Measurements from ENCODE around the gene ZNF821. TPM values are rescaled to one million over a fixed set of nuclear protein-coding genes. Genes with fewer than 3 reads are reported as not detected.

Gene ZNF821
- total and polyA plus RNA-seq, 10 of the 15 experiments (the other 5 are each of a cell fraction or from before 2014, with no cell fraction given), result 0.82 to 9.9 (median 6.8) TPM

DNA sequence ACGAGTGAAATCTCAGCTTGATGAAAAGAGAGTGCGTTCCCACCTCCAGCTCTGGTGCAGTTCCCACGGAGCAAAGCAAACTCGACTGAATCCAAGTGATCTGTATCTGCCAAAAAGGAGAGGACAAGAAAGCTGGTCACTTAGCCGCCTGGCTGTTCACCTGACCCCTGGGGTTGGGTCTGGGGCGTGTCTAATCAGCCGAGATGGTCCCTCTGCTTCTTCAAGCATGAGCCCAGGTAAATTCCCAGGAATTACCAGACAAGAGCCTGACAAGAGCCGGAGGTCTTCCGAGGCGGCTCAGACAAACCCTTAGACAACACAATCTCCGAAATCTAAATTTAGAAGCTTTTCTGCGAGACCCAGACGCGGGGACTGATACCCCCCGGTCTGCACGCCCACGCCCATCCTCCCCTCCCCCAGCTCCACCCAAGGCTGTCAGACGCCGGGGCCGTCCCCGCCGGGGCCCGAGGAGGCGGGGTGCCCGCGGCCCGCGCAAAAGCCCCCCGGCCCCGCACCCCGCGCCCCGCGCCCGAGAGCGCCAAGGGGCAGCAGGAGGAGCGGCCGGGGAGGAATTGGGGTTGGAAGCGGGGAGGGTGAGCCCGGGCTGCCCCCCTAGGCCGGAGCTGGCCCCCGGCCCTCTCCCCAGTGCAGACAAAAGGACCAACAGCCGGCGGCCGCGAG lies 674 bp downstream of the ZNF821 start:
- no peak for FAIRE-seq
- Histone ChIP-seq H4K20me1 (ENCODE audit: control insufficient read depth, insufficient read depth) (no peaks in the 10 kb centered on the region), H3K36me3 (ENCODE audit: control insufficient read depth in 2 of 2, insufficient read depth in 2 of 2, low read length in 1 of 2) (no peaks in the 10 kb centered on the region), H3K27me3 (replicated peaks in 1 of 2; ENCODE audit: control insufficient read depth in 2 of 2, insufficient read depth in 2 of 2, low read length in 1 of 2) (no peaks in the 10 kb centered on the region), H3K79me2 (ENCODE audit: control insufficient read depth, insufficient read depth, low read length) (no peaks in the 10 kb centered on the region), H3K27ac (ENCODE audit: control insufficient read depth, insufficient read depth) (peak overlapping the region; percentile 71), H2AFZ (ENCODE audit: control insufficient read depth, low read depth, low read length) (peak overlapping the region; percentile 95), H3K9ac (ENCODE audit: control insufficient read depth, insufficient read depth, low read length) (peak overlapping the region; percentile 73), H3K4me2 (ENCODE audit: control insufficient read depth, insufficient read depth) (peak overlapping the region; percentile 93), H3K9me3 (replicated peaks; ENCODE audit: control insufficient read depth, insufficient read depth, low read length) (no peaks in the 10 kb centered on the region), H3K4me1 (ENCODE audit: control insufficient read depth, insufficient read depth, low read length) (peaks cover 12% of the 10 kb centered on the region), H3K4me3 (peak overlapping the region; percentile 92)
- ChIA-PET SMC1A (ENCODE audit: uncharacterized antibody, unreplicated experiment) (interaction anchor here (0.7 to 4.3 kb wide), 29 partner anchors 8 to 318 kb away, joined by 3 to 30 read pairs (median 7); partner anchors contain the start of genes AP1G1, ATXN1L and IST1), POLR2A (interaction anchor here (0.5 to 4.7 kb wide), 12 partner anchors 12 to 161 kb away, joined by 3 to 34 read pairs (median 6); partner anchors contain the start of genes AP1G1, ATXN1L and IST1), RAD21 (ENCODE audit: unreplicated experiment) (interaction anchor here (0.8 to 4.7 kb wide), 25 partner anchors 9 to 318 kb away, joined by 3 to 53 read pairs (median 5); partner anchors contain the start of genes AP1G1, ATXN1L, IST1 and TXNL4B), CTCF (interaction anchor here (0.6 to 5.2 kb wide), 37 partner anchors 8 to 318 kb away, joined by 3 to 39 read pairs (median 7); partner anchors contain the start of genes AP1G1 and IST1)
- no TSS peak for BruUV-seq (replicated peaks)
- in situ Hi-C loops (cut with MboI), result no loop called here
- intact Hi-C loops (cut with micrococcal nuclease; ENCODE audit: unreplicated experiment), result loop anchor here (1.0 to 10.0 kb wide), 6 partner anchors 39 to 319 kb away; partner anchors contain the start of genes AP1G1 and ATXN1L
- DNase-seq (ENCODE audit: low read depth, low spot score), result no peak
- under 1% methylated on average over 17 of the region's 46 CpGs for WGBS (ENCODE audit: insufficient coverage, insufficient replicate concordance, low lambda C conversion rate, missing lambda C conversion rate)
- peak; percentile 65 for ATAC-seq
- TF ChIP-seq NR2F1 (conservative IDR thresholded peaks at IDR 0.05) (0 out of 2 replicates have a peak, but pooled peaks have one; percentile 4), IRF3 (IDR thresholded peaks at IDR 0.05) (no peak), SKIL (IDR thresholded peaks at IDR 0.05; ENCODE audit: low read depth, poor library complexity, severe bottlenecking) (peak; percentile 93), WRNIP1 (IDR thresholded peaks at IDR 0.05; ENCODE audit: borderline replicate concordance, low read depth, low read length) (no peak), SRF (IDR thresholded peaks at IDR 0.05; ENCODE audit: low read depth in 2 of 2, low read length in 2 of 2) (no peak), CREB1 (IDR thresholded peaks at IDR 0.05; ENCODE audit: low read depth) (no peak), CREM (IDR thresholded peaks at IDR 0.05; ENCODE audit: low read depth) (no peak), ZNF217 (IDR thresholded peaks at IDR 0.05) (no peak), IKZF1 (conservative IDR thresholded peaks at IDR 0.05) (no peak), KAT2A (conservative IDR thresholded peaks at IDR 0.05; ENCODE audit: control insufficient read depth, low read depth, low read length) (no peak), POLR2AphosphoS5 (IDR thresholded peaks at IDR 0.05; ENCODE audit: low read length) (no peak), SREBF2 (IDR thresholded peaks at IDR 0.05; ENCODE audit: low read length) (no peak), RUNX3 (IDR thresholded peaks at IDR 0.05; ENCODE audit: low read length) (no peak), ZBTB4 (CRISPR knock-in tag; IDR thresholded peaks at IDR 0.05) (no peak), CBX3 (IDR thresholded peaks at IDR 0.05; ENCODE audit: borderline replicate concordance, low read depth) (no peak)
- TF ChIP-seq, protein P1, sequence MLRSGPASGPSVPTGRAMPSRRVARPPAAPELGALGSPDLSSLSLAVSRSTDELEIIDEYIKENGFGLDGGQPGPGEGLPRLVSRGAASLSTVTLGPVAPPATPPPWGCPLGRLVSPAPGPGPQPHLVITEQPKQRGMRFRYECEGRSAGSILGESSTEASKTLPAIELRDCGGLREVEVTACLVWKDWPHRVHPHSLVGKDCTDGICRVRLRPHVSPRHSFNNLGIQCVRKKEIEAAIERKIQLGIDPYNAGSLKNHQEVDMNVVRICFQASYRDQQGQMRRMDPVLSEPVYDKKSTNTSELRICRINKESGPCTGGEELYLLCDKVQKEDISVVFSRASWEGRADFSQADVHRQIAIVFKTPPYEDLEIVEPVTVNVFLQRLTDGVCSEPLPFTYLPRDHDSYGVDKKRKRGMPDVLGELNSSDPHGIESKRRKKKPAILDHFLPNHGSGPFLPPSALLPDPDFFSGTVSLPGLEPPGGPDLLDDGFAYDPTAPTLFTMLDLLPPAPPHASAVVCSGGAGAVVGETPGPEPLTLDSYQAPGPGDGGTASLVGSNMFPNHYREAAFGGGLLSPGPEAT (IDR thresholded peaks at IDR 0.05; ENCODE audit: low read depth), result no peak

Data from GM12878 (cell line).